Thyroid gland (tissue), 4 donors: ENCODE data around the gene AADACL4.

Source experiments
- POLR2A ChIP-seq, 2 donors: fragments of 450-650 bp; IDR thresholded peaks; one replicate each; pipeline ENCODE4 v1.6.1; 2017; ENCODE audit warnings: antibody characterized with exemption in 2 of 2, mild to moderate bottlenecking in 2 of 2, moderate library complexity in 1 of 2
- TF ChIP-seq, protein P1 (sequence below), 6 experiments: fragments of 200-600 bp in 3 of 6; fragments of 450-650 bp in 3 of 6; sonication (generic) in 3 of 6; IDR thresholded peaks; one replicate each; pipeline ENCODE4 v1.5.1; 2016 to 2019; ENCODE audit warnings: antibody characterized with exemption in 6 of 6, mild to moderate bottlenecking in 2 of 6, inconsistent platforms in 1 of 6, moderate library complexity in 1 of 6

- TF ChIP-seq, protein P1, sequence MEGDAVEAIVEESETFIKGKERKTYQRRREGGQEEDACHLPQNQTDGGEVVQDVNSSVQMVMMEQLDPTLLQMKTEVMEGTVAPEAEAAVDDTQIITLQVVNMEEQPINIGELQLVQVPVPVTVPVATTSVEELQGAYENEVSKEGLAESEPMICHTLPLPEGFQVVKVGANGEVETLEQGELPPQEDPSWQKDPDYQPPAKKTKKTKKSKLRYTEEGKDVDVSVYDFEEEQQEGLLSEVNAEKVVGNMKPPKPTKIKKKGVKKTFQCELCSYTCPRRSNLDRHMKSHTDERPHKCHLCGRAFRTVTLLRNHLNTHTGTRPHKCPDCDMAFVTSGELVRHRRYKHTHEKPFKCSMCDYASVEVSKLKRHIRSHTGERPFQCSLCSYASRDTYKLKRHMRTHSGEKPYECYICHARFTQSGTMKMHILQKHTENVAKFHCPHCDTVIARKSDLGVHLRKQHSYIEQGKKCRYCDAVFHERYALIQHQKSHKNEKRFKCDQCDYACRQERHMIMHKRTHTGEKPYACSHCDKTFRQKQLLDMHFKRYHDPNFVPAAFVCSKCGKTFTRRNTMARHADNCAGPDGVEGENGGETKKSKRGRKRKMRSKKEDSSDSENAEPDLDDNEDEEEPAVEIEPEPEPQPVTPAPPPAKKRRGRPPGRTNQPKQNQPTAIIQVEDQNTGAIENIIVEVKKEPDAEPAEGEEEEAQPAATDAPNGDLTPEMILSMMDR (IDR thresholded peaks at IDR 0.05), result no peak
- no peak for TF ChIP-seq POLR2A (IDR thresholded peaks at IDR 0.05)
Observed at GRCh38 chr1:12677565-12677964, 33.7 kb downstream of the AADACL4 start.
